ENCODE data around the gene VCP. TPM values are rescaled to one million over a fixed set of nuclear protein-coding genes. Genes with fewer than 3 reads are reported as not detected.

The VCP gene
- total and polyA plus RNA-seq, 9 of the 15 experiments (the other 6 are each of a cell fraction or from before 2014, with no cell fraction given), result 7.1 to 257 (median 199) TPM

GRCh38 chr9:35071814-35072460 is 488 bp downstream of the VCP start (continued):
- TF ChIP-seq THRA (IDR thresholded peaks at IDR 0.05) (no peak), CBFB (CRISPR knock-in tag; IDR thresholded peaks at IDR 0.05) (no peak), HMBOX1 (IDR thresholded peaks at IDR 0.05) (no peak), ATF7 (IDR thresholded peaks at IDR 0.05) (no peak; the same call in 1 of the 2 replicates), DPF2 (IDR thresholded peaks at IDR 0.05) (no peak), MBD2 (IDR thresholded peaks at IDR 0.05; ENCODE audit: borderline replicate concordance, low read depth) (no peak), ARNT (IDR thresholded peaks at IDR 0.05) (no peak), ZBTB7A (IDR thresholded peaks at IDR 0.05; ENCODE audit: borderline replicate concordance, control insufficient read depth, low read depth, low read length) (peak; percentile 94), CXXC5 (CRISPR knock-in tag; IDR thresholded peaks at IDR 0.05) (peak; percentile 43), PTTG1 (tag; IDR thresholded peaks at IDR 0.05; ENCODE audit: low read depth) (no peak), ZNF699 (CRISPR knock-in tag; IDR thresholded peaks at IDR 0.05; ENCODE audit: insufficient replicate concordance) (no peak), ZNF165 (CRISPR knock-in tag; IDR thresholded peaks at IDR 0.05; ENCODE audit: borderline replicate concordance) (no peak), TRIM25 (IDR thresholded peaks at IDR 0.05; ENCODE audit: borderline replicate concordance) (no peak), CC2D1A (IDR thresholded peaks at IDR 0.05) (no peak), ZKSCAN3 (CRISPR knock-in tag; IDR thresholded peaks at IDR 0.05) (no peak), FIP1L1 (IDR thresholded peaks at IDR 0.05; ENCODE audit: low read depth, low read length, poor library complexity, severe bottlenecking) (peak; percentile 85), FOXA3 (CRISPR knock-in tag; conservative IDR thresholded peaks at IDR 0.05 in 1 of 2, IDR thresholded peaks at IDR 0.05 in 1 of 2) (no peak), PML (IDR thresholded peaks at IDR 0.05; ENCODE audit: low read length) (no peak), XRCC4 (IDR thresholded peaks at IDR 0.05; ENCODE audit: extremely low read depth, insufficient read depth, insufficient read length) (no peak), C11orf30 (IDR thresholded peaks at IDR 0.05; ENCODE audit: low read depth) (peak; percentile 88), ZBTB17 (CRISPR knock-in tag; IDR thresholded peaks at IDR 0.05) (peak; percentile 30; the same call in 1 of the 2 replicates)
- TF ChIP-seq, protein P1, sequence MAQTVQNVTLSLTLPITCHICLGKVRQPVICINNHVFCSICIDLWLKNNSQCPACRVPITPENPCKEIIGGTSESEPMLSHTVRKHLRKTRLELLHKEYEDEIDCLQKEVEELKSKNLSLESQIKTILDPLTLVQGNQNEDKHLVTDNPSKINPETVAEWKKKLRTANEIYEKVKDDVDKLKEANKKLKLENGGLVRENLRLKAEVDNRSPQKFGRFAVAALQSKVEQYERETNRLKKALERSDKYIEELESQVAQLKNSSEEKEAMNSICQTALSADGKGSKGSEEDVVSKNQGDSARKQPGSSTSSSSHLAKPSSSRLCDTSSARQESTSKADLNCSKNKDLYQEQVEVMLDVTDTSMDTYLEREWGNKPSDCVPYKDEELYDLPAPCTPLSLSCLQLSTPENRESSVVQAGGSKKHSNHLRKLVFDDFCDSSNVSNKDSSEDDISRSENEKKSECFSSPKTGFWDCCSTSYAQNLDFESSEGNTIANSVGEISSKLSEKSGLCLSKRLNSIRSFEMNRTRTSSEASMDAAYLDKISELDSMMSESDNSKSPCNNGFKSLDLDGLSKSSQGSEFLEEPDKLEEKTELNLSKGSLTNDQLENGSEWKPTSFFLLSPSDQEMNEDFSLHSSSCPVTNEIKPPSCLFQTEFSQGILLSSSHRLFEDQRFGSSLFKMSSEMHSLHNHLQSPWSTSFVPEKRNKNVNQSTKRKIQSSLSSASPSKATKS (CRISPR knock-in tag; IDR thresholded peaks at IDR 0.05), result no peak
- TF ChIP-seq, protein P2, sequence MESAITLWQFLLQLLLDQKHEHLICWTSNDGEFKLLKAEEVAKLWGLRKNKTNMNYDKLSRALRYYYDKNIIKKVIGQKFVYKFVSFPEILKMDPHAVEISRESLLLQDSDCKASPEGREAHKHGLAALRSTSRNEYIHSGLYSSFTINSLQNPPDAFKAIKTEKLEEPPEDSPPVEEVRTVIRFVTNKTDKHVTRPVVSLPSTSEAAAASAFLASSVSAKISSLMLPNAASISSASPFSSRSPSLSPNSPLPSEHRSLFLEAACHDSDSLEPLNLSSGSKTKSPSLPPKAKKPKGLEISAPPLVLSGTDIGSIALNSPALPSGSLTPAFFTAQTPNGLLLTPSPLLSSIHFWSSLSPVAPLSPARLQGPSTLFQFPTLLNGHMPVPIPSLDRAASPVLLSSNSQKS (CRISPR knock-in tag; IDR thresholded peaks at IDR 0.05), result no peak

Data from K562 (cell line).